ENCODE data around the gene ATXN10. TPM values are rescaled to one million over a fixed set of nuclear protein-coding genes. Genes with fewer than 3 reads are reported as not detected.

The ATXN10 gene
- polyA plus RNA-seq, 2 donors: 23.1 to 82.7 TPM

GRCh38 chr22:45868571-45869339 is 197.1 kb downstream of the ATXN10 start:
- H3K4me3 ChIP-seq (ENCODE audit: low read depth in 1 of 2, low read length in 2 of 2): no peak overlapping the region
- H3K27me3 ChIP-seq (ENCODE audit: control insufficient read depth in 1 of 2, insufficient read depth in 2 of 2, low read length in 2 of 2): no peaks in the 10 kb centered on the region
- H3K27ac ChIP-seq (ENCODE audit: low read depth in 2 of 2, low read length in 1 of 2): no peak overlapping the region
- 76 to 77% methylated on average over 18 of the region's 18 CpGs for WGBS, 2 donors
- H3K9me3 ChIP-seq (ENCODE audit: control insufficient read depth in 2 of 2, insufficient read depth in 1 of 2, low read depth in 1 of 2, low read length in 1 of 2): no peaks in the 10 kb centered on the region
- no peaks in the 10 kb centered on the region for H3K36me3 ChIP-seq (ENCODE audit: control insufficient read depth in 2 of 2, insufficient read depth in 2 of 2, low read length in 1 of 2)
- peaks cover 0 to 20% of the 10 kb centered on the region in 2 donors for H3K4me1 ChIP-seq (ENCODE audit: control insufficient read depth in 2 of 2, insufficient read depth in 2 of 2, low read length in 1 of 2)

- H3K27me3 ChIP-seq (ENCODE audit: control insufficient read depth in 1 of 2, insufficient read depth in 2 of 2, low read length in 2 of 2): no peaks in the 10 kb centered on the region
Measured at GRCh38 chr22:45869340-45869847, 197.8 kb downstream of the ATXN10 start.

GRCh38 chr22:45870011-45870410 is 198.4 kb downstream of the ATXN10 start:
- Histone ChIP-seq H3K27me3 (ENCODE audit: control insufficient read depth in 1 of 2, insufficient read depth in 2 of 2, low read length in 2 of 2) (no peaks in the 10 kb centered on the region), H3K4me3 (ENCODE audit: low read depth in 1 of 2, low read length in 2 of 2) (no peak overlapping the region), H3K27ac (ENCODE audit: low read depth in 2 of 2, low read length in 1 of 2) (no peak overlapping the region), H3K4me1 (ENCODE audit: control insufficient read depth in 2 of 2, insufficient read depth in 2 of 2, low read length in 1 of 2) (peaks cover 0 to 16% of the 10 kb centered on the region in 2 donors), H3K36me3 (ENCODE audit: control insufficient read depth in 2 of 2, insufficient read depth in 2 of 2, low read length in 1 of 2) (no peaks in the 10 kb centered on the region), H3K9me3 (ENCODE audit: control insufficient read depth in 2 of 2, insufficient read depth in 1 of 2, low read depth in 1 of 2, low read length in 1 of 2) (no peaks in the 10 kb centered on the region)
- 77 to 78% methylated on average over 7 of the region's 7 CpGs for WGBS, 2 donors

More at GRCh38 chr22:45869340-45869847, 197.8 kb downstream of the ATXN10 start:
- Histone ChIP-seq H3K36me3 (ENCODE audit: control insufficient read depth in 2 of 2, insufficient read depth in 2 of 2, low read length in 1 of 2) (no peaks in the 10 kb centered on the region), H3K27ac (ENCODE audit: low read depth in 2 of 2, low read length in 1 of 2) (no peak overlapping the region), H3K4me1 (ENCODE audit: control insufficient read depth in 2 of 2, insufficient read depth in 2 of 2, low read length in 1 of 2) (peaks cover 0 to 19% of the 10 kb centered on the region in 2 donors), H3K4me3 (ENCODE audit: low read depth in 1 of 2, low read length in 2 of 2) (no peak overlapping the region), H3K9me3 (ENCODE audit: control insufficient read depth in 2 of 2, insufficient read depth in 1 of 2, low read depth in 1 of 2, low read length in 1 of 2) (no peaks in the 10 kb centered on the region)
- WGBS, 2 donors: 83% methylated on average over 13 of the region's 13 CpGs

- H3K36me3 ChIP-seq (ENCODE audit: control insufficient read depth in 2 of 2, insufficient read depth in 2 of 2, low read length in 1 of 2): no peaks in the 10 kb centered on the region
- H3K9me3 ChIP-seq (ENCODE audit: control insufficient read depth in 2 of 2, insufficient read depth in 1 of 2, low read depth in 1 of 2, low read length in 1 of 2): no peaks in the 10 kb centered on the region
- no peak overlapping the region for H3K4me3 ChIP-seq (ENCODE audit: low read depth in 1 of 2, low read length in 2 of 2)
- 86 to 89% methylated on average over 6 of the region's 6 CpGs for WGBS, 2 donors
- no peak overlapping the region for H3K27ac ChIP-seq (ENCODE audit: low read depth in 2 of 2, low read length in 1 of 2)
- H3K4me1 ChIP-seq (ENCODE audit: control insufficient read depth in 2 of 2, insufficient read depth in 2 of 2, low read length in 1 of 2): peaks cover 0 to 8% of the 10 kb centered on the region in 2 donors
- H3K27me3 ChIP-seq (ENCODE audit: control insufficient read depth in 1 of 2, insufficient read depth in 2 of 2, low read length in 2 of 2): no peaks in the 10 kb centered on the region
Measured at GRCh38 chr22:45871721-45872120, 200.1 kb downstream of the ATXN10 start.

- H3K36me3 ChIP-seq (ENCODE audit: control insufficient read depth in 2 of 2, insufficient read depth in 2 of 2, low read length in 1 of 2): no peaks in the 10 kb centered on the region
- WGBS, 2 donors: 87 to 94% methylated on average over 3 of the region's 3 CpGs
- no peaks in the 10 kb centered on the region for H3K4me1 ChIP-seq (ENCODE audit: control insufficient read depth in 2 of 2, insufficient read depth in 2 of 2, low read length in 1 of 2)
- H3K4me3 ChIP-seq (ENCODE audit: low read depth in 1 of 2, low read length in 2 of 2): no peak overlapping the region
- no peaks in the 10 kb centered on the region for H3K9me3 ChIP-seq (ENCODE audit: control insufficient read depth in 2 of 2, insufficient read depth in 1 of 2, low read depth in 1 of 2, low read length in 1 of 2)
- H3K27ac ChIP-seq (ENCODE audit: low read depth in 2 of 2, low read length in 1 of 2): no peak overlapping the region
- no peaks in the 10 kb centered on the region for H3K27me3 ChIP-seq (ENCODE audit: control insufficient read depth in 1 of 2, insufficient read depth in 2 of 2, low read length in 2 of 2)
Measured at GRCh38 chr22:45872659-45873263, 201.1 kb downstream of the ATXN10 start.

- Histone ChIP-seq H3K27ac (ENCODE audit: low read depth in 2 of 2, low read length in 1 of 2) (no peak overlapping the region), H3K4me3 (ENCODE audit: low read depth in 1 of 2, low read length in 2 of 2) (no peak overlapping the region), H3K9me3 (ENCODE audit: control insufficient read depth in 2 of 2, insufficient read depth in 1 of 2, low read depth in 1 of 2, low read length in 1 of 2) (no peaks in the 10 kb centered on the region), H3K36me3 (ENCODE audit: control insufficient read depth in 2 of 2, insufficient read depth in 2 of 2, low read length in 1 of 2) (no peaks in the 10 kb centered on the region), H3K27me3 (ENCODE audit: control insufficient read depth in 1 of 2, insufficient read depth in 2 of 2, low read length in 2 of 2) (peaks cover 0 to 7% of the 10 kb centered on the region in 2 donors), H3K4me1 (ENCODE audit: control insufficient read depth in 2 of 2, insufficient read depth in 2 of 2, low read length in 1 of 2) (peaks cover 0 to 3% of the 10 kb centered on the region in 2 donors)
- WGBS, 2 donors: 89% methylated on average over 26 of the region's 26 CpGs
Measured at GRCh38 chr22:45876136-45877035, 204.8 kb downstream of the ATXN10 start.

- Histone ChIP-seq H3K4me3 (ENCODE audit: low read depth in 1 of 2, low read length in 2 of 2) (no peak overlapping the region), H3K27ac (ENCODE audit: low read depth in 2 of 2, low read length in 1 of 2) (no peak overlapping the region), H3K36me3 (ENCODE audit: control insufficient read depth in 2 of 2, insufficient read depth in 2 of 2, low read length in 1 of 2) (no peaks in the 10 kb centered on the region), H3K27me3 (ENCODE audit: control insufficient read depth in 1 of 2, insufficient read depth in 2 of 2, low read length in 2 of 2) (peaks cover 0 to 7% of the 10 kb centered on the region in 2 donors), H3K4me1 (ENCODE audit: control insufficient read depth in 2 of 2, insufficient read depth in 2 of 2, low read length in 1 of 2) (peaks cover 0 to 3% of the 10 kb centered on the region in 2 donors), H3K9me3 (ENCODE audit: control insufficient read depth in 2 of 2, insufficient read depth in 1 of 2, low read depth in 1 of 2, low read length in 1 of 2) (no peaks in the 10 kb centered on the region)
- whole genome bisulfite sequencing, 2 donors: 85 to 92% methylated on average over 3 of the region's 3 CpGs
Measured at GRCh38 chr22:45877036-45877380, 205.4 kb downstream of the ATXN10 start.

- Histone ChIP-seq H3K4me3 (ENCODE audit: low read depth in 1 of 2, low read length in 2 of 2) (no peak overlapping the region), H3K27ac (ENCODE audit: low read depth in 2 of 2, low read length in 1 of 2) (no peak overlapping the region), H3K27me3 (ENCODE audit: control insufficient read depth in 1 of 2, insufficient read depth in 2 of 2, low read length in 2 of 2) (peaks cover 0 to 7% of the 10 kb centered on the region in 2 donors), H3K36me3 (ENCODE audit: control insufficient read depth in 2 of 2, insufficient read depth in 2 of 2, low read length in 1 of 2) (no peaks in the 10 kb centered on the region), H3K9me3 (ENCODE audit: control insufficient read depth in 2 of 2, insufficient read depth in 1 of 2, low read depth in 1 of 2, low read length in 1 of 2) (no peaks in the 10 kb centered on the region), H3K4me1 (ENCODE audit: control insufficient read depth in 2 of 2, insufficient read depth in 2 of 2, low read length in 1 of 2) (peaks cover 0 to 10% of the 10 kb centered on the region in 2 donors)
- 74 to 75% methylated on average over 16 to 18 of the region's 18 CpGs for WGBS, 2 donors
Measured at GRCh38 chr22:45877651-45878050, 206.0 kb downstream of the ATXN10 start.

GRCh38 chr22:45878051-45878781 is 206.6 kb downstream of the ATXN10 start:
- H3K27me3 ChIP-seq (ENCODE audit: control insufficient read depth in 1 of 2, insufficient read depth in 2 of 2, low read length in 2 of 2): peaks cover 0 to 7% of the 10 kb centered on the region in 2 donors
- no peak overlapping the region for H3K27ac ChIP-seq (ENCODE audit: low read depth in 2 of 2, low read length in 1 of 2)
- no peaks in the 10 kb centered on the region for H3K36me3 ChIP-seq (ENCODE audit: control insufficient read depth in 2 of 2, insufficient read depth in 2 of 2, low read length in 1 of 2)
- H3K4me1 ChIP-seq (ENCODE audit: control insufficient read depth in 2 of 2, insufficient read depth in 2 of 2, low read length in 1 of 2): peaks cover 0 to 15% of the 10 kb centered on the region in 2 donors
- 34 to 41% methylated on average over 25 of the region's 25 CpGs for WGBS, 2 donors
- H3K9me3 ChIP-seq (ENCODE audit: control insufficient read depth in 2 of 2, insufficient read depth in 1 of 2, low read depth in 1 of 2, low read length in 1 of 2): no peaks in the 10 kb centered on the region
- H3K4me3 ChIP-seq (ENCODE audit: low read depth in 1 of 2, low read length in 2 of 2): no peak overlapping the region

Measured in esophagus (tissue), 2 donors.